GM19372 (cell line): ENCODE data around the gene HIP1.
"Not testable (repeated sequence)": the region's sequence is repeated elsewhere in the genome, so short reads cannot be mapped to it uniquely, and the experiment has no call there.

Experiments used
- ATAC-seq: cut with Tn5 transposase; IDR thresholded peaks from one replicate; pipeline ENCODE4 v1.9.1; 2021; ENCODE audit warnings: mild to moderate bottlenecking, low read depth, moderate library complexity; ENCODE audit not compliant: unreplicated experiment

Gene HIP1

GRCh38 chr7:75591467-75592255 is 147.1 kb downstream of the HIP1 start:
- no peak for ATAC-seq

GRCh38 chr7:75590373-75591005 is 148.3 kb downstream of the HIP1 start:
- no peak for ATAC-seq

DNA sequence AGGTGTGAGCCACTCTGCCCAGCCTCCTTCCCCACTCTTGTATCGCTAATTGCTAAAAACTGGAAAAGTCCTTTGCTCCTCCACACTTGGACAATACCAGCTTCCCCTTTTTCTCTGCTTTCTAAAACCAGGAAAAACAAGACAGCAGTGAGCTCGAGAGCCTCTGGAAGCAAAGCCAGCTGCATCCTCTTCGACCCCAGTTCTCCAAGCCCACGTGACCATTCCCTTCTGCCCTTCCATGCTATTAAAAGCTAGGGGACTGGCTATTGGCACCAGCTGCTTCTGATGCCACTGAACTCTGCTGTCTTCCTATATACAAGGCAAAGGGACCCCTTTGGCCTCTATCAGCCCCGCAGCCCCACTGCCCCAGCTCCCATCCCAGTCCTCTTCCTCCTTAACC is 154.4 kb downstream of the HIP1 start:
- no peak for ATAC-seq

- ATAC-seq = no peak
These were observed 155.5 kb downstream of the HIP1 start for GRCh38 chr7:75583255-75583654.

- ATAC-seq = no peak
These were observed 158.8 kb downstream of the HIP1 start for GRCh38 chr7:75579899-75580298.

- no peak for ATAC-seq
These were observed 160.7 kb downstream of the HIP1 start for GRCh38 chr7:75578081-75578480.

DNA sequence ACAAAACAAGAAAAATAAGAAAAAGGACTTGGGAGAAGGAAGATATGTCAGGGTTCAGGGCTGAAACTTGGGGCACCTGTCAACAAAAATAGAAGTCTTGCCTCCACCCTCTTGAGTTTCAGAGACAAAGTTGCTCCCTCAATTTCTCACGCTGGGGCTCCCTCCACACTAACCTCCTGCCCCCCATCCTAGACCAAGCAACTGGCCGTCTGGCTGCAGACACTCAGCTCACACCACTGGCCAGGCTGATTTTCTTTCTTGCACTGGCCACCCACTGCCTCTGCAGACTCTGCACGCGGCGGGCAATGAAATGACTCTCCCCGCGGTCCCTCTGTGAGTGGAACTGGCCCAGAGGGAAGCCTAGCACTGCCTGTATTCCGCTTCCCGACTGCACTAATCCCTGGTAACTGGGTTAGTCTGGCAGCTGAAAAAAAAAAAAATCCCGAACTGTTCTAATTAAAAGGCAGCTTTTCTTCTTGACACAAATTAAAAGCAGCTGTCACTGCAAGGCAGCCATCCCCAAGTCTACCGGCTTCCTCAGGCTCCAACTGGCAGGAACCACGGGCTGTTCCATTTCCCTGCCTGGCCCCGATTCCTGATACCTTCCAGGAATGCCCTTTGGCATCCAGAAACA is 163.1 kb downstream of the HIP1 start:
- no peak for ATAC-seq

DNA sequence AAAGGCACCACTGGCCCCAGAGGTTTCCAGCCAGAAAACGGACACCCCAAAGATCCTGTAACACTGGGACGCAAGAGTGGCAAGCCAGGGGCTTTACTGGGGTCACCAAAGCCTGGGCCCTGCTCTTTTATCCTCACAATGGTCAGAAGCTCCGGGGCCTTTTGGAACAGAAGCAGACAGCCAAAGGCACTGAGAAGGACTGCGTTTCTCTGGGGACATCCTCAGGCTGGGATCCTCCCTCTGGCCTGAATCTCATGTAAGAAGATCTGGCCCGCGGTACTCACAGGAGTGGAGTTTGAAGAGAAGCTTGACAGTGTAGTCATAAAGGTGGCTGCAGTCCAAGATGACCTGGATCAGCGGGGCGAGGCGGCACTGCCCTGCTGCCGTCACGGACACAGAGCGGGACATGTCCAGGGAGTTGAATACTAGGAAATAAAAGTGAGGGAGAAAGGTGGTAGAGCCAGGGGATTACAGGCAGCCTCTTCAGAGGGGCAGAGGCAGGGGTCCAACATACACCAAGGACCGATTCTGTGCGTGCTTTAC is 165.2 kb downstream of the HIP1 start:
- no peak for ATAC-seq

- no peak for ATAC-seq
These were observed 165.9 kb downstream of the HIP1 start for GRCh38 chr7:75572814-75573213.

- ATAC-seq = no peak
These were observed 166.3 kb downstream of the HIP1 start for GRCh38 chr7:75572396-75572795.

GRCh38 chr7:75571209-75571608 is 167.5 kb downstream of the HIP1 start:
- no peak for ATAC-seq

DNA sequence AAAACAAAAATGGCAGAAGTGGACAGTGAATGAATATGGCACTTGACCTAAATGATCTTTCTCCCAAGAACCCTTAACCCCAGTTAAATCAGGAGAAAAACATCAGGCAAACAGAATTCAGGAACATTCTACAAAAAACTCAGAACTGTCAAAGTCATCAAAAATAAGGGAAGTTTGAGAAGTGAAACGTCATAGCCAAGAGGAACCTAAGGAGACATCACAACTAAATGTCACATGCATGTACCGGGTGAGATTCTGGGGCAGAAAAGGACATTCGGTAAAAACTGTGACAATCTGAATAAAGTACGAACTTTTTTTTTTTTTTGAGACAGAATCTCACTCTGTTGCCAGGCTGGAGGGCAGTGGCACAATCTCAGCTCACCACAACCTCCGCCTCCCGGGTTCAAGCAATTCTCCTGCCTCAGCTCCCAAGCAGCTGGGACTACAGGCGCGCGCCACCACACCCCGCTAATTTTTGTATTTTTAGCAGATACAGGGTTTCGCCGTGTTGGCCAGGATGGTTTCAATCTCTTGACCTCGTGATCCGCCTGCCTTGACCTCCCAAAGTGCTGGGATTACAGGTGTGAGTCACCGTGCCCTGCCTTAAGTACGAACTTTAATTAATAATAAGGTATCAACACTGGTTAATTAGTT is 169.0 kb downstream of the HIP1 start:
- ATAC-seq = not testable (repeated sequence)

DNA sequence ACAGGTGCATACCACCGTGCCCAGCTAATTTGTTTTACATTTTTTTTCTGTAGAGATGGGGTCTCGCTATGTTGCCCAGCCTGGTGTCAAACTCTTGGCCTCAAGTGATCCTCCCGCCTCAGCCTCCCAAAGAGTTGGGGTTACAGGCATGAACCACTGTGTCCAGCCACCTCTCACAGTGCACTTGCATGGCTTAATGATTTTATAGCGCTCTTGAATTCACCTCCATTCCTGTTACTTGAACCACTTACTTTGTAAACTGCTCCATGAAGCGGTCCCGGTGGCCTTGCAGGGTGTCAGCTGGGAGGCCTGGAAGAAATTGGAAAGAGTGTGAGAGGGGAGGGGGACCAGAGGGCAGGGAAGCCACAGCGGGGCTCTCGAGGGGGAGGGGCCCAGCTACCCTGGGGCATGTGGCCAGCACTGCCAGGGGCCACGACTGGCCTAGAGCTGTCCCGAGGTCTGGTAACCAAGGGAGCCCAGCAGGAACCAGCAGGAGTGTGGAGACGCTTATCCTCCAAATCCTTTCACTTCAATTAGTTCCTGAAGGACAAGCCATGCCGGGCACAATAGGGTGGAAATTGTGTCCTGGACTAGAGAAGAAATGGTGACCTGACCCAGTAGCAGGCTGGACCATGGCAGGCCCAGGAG is 170.7 kb downstream of the HIP1 start:
- no peak for ATAC-seq

DNA sequence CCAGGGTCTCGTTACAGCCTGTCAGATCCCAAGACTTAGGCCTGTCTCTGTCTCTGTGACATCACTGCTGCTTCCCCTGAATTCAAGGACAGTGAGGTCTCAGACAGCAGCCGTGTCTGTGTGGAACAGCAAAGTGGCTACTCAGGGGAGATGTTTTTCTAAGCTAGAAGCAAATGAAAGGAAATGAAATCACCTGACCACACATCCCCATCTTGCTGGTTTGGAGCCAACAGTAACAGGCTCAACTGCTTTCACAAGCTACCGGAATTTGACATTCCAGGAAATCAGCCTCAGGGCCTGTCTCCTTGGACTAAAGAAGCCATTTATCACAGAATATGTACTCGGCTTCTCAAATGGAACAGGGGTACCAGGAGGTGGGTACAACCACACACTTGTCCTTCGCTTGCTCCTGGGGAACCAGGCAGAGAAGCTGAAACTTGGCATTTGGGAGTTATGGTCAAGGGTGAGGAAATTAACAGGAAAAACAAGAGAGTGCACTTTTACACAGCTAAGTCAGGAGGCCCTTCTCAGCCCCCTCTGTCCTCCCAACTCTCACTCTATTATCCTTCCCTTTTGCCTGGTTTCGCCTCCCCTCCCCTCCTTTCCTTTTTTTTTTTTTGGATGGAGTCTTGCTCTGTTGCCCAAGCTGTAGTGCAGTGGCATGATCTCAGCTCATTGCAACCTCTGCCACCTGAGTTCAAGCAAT is 173.5 kb downstream of the HIP1 start:
- no peak for ATAC-seq

- no peak for ATAC-seq
These were observed 175.6 kb downstream of the HIP1 start for GRCh38 chr7:75563171-75563570.

GRCh38 chr7:75559976-75560365 is 178.8 kb downstream of the HIP1 start:
- no peak for ATAC-seq

- ATAC-seq = no peak
These were observed 179.3 kb downstream of the HIP1 start for GRCh38 chr7:75559355-75559975.

DNA sequence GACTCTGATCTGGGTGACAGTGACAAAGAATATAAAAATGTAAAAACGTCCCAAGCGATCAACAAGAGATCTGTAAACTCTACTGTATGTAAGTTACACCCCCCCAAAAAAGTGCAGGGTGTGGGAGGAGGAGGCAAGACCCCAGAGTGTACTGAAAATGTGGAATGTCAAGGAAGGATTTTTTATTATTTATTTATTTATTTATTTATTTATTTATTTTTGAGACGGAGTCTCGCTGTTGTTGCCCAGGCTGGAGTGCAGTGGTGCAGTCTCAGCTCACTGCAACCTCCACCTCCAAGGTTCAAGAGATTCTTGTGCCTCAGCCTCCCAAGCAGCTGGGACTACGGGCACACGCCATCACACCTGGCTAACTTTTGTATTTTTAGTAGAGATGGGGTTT is 181.9 kb downstream of the HIP1 start:
- ATAC-seq = not testable (repeated sequence)

DNA sequence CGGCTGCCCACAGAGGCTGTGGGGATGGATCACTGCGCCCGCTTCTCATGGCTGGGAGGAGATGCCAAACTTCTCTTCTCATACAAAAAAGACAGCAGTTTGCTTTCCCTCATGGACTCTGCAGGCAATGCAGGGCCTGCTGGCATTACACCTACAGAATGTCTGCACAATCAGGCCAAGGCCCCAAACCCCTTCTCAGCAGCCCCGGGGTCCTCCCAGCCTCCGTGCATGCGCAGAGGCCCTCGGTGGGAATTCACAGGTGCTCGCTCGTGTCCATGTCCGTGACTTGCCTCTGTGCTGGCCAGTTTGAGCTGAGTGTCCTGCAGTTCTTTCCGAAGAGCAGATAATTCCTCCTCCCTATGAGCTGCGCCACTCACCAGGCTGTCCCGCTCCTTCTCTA is 183.0 kb downstream of the HIP1 start:
- no peak for ATAC-seq
